Amniotic epithelial cell (primary cell): ENCODE measurements around the gene MMAB.
"Not testable (repeated sequence)": the region's sequence is repeated elsewhere in the genome, so short reads cannot be mapped to it uniquely, and the experiment has no call there.

Experiments
- DNase-seq: peaks from one replicate; pipeline ENCODE4 v3.0.0-alpha.2; 2010; ENCODE audit warnings: low read depth

Gene MMAB

GRCh38 chr12:109602132-109602531, 28.8 kb upstream of the MMAB start:
- DNase-seq = not testable (repeated sequence)

DNA sequence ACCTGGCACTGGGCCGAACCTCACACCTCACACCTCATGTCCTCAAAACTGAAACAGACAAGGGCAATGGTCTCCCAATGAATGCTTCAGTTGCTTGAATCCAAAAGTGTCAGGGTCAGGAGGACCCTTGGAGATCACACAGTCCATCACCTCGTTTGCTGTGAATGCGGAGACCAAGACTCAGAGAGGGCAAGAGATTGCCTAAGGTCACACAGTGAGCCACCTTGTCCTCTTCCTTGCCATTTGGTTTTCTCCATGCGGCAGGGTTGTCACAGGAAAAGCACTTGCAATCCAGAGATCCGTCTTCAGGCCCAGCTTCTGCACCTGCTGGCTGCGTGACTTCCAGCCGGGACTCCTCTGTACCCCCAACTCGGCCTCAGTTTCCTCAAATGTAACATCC, 28.3 kb upstream of the MMAB start:
- no peak for DNase-seq

GRCh38 chr12:109600995-109601394, 27.7 kb upstream of the MMAB start:
- DNase-seq = no peak

DNA sequence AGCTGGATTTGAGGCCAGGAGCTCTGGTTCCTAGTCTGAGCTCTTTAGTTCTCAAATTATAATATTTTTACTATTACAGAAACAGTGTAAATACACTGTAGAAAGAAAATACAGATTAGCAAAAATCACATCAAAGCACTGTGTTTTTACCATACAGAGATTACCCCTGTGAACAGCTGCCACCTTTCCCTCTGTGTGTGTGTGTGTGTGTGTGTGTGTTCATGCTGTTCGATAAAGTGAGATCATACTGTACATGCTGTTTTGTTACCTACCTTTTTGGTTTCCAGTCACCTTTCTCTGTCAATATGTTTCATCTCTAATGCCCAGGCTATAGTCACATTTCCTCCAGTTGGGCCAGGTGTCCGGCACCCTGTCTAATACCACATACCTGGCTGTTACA, 27.2 kb upstream of the MMAB start:
- DNase-seq = no peak

GRCh38 chr12:109599087-109599486, 25.8 kb upstream of the MMAB start:
- no peak for DNase-seq

GRCh38 chr12:109598428-109598854, 25.1 kb upstream of the MMAB start:
- DNase-seq = no peak

GRCh38 chr12:109597795-109598427, 24.6 kb upstream of the MMAB start:
- DNase-seq = peak; percentile 69

DNA sequence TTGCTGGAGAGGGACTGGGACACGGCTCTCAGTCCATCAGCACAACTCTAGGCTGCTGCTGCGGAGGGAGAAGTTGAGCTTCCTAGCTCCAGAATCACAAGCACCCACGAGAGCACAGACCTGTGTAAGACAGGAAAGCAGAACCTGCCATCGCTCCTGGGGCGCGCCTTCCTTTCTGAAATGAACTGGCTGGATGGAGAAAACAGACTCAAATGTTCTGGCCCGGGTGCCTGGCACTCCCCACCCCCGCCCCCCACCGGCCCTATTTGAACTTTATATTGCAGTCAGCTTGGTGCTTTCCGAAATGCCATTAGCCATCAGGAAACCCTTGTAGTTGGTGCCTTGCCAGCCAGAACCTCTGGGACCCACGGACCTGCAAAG, 24.1 kb upstream of the MMAB start:
- DNase-seq = no peak

- no peak for DNase-seq
Measured at GRCh38 chr12:109596418-109597244, 23.3 kb upstream of the MMAB start.

GRCh38 chr12:109595321-109595902, 22.1 kb upstream of the MMAB start:
- no peak for DNase-seq

DNA sequence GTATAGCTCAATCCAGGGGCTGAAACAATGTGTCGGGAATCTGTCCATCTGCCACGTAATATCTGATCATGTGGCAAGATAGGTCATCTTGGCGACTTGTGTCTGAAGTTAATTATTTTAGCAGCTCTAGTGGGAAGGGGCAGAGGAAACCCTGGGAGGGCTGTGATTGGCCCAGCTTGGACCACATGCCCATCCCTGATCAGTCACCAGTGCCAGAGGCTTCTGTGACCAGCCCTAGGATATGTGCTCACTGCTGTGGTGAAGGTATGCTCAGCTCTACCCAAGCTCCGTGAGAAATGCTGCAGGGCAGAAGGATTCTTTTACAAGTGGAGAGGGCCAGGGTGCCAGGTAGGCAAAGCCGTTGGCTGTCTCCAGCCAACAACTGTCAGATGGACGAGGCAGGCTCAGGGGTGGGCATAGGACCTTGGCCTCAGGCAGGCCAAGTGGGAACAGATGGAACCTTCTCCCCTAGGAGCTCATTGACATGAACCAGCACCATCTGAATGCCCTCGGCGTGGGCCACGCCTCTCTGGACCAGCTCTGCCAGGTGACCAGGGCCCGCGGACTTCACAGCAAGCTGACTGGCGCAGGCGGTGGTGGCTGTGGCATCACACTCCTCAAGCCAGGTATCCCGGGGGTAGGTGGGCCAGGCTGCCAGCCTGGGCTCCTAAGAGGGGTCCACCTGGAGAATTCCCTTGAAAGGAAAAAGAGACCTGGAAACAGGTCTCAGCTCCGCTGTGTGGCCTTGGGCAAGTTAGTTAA, 21.4 kb upstream of the MMAB start:
- no peak for DNase-seq

DNA sequence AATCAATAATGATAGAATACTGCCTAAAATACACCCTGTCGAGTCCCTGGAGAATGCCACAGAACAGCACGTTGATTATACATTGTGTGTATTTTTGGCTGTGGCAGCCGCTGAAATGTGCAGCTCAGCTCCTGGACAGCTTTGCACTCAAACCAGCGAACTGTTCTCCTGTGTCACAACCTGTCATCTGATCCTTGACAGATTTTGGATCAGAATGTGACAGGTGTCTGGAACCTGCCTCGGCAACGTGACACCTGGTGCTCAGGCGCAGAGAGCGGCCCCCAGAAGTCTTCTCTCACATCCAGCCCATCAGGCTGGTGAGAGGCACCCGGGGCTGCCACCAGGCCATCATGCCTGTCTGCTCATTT, 19.6 kb upstream of the MMAB start:
- no peak for DNase-seq

- no peak for DNase-seq
Measured at GRCh38 chr12:109592195-109592904, 19.0 kb upstream of the MMAB start.

DNA sequence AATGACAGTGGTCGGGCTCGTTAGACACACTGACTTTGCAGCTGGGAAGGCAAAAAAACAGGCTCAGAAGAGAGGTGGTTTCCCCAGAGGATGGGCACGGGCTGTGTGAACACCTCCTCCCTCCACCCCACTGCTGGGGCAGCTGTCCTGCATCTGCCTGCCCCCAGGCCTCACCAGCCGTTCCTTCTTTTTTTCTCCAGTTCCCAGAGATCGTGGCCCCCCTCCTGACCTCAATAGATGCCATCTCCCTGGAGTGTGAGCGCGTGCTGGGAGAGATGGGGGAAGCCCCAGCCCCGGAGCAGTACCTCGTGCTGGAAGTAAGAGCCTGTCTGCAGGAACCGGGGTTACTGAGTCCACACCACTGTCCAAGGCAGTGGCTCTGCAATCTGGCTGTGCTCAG, 17.7 kb upstream of the MMAB start:
- DNase-seq = no peak

DNA sequence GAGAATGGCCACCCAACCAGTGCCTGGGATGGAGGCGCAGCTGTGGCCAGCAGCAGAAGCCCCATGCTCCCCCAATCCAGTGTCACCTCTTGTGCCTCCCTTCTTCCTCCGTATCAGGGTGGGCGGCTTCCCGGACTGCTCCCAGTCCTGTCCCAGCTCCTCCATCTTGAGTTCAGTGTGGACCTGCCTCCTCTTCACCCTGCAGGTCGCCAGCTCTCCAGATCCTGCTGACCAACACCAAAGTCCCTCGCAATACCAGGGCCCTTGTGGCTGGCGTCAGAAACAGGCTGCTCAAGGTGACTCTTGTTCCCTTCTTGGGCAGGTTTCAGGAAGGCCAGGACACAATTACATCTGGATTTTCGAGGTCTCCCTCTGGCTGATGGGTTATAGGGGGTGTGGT, 17.3 kb upstream of the MMAB start:
- no peak for DNase-seq

- DNase-seq = no peak
Measured at GRCh38 chr12:109589691-109590245, 16.5 kb upstream of the MMAB start.

DNA sequence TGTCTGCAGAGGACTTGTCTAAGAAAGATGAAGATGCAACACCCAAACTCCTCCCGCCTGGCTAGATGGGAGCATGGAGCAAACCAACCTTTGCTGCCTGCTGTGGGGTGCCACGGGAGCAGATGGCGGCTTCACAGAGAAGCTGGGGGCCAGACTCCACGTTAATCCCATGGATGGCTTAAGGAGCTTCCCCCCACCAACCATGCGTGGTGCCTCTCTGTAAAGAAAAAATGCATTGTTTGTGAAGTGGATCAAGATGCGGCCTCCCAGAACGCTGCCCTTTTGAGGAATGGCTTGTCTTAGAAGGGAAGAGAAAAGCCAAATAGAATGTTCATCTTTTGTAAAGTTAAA, 15.9 kb upstream of the MMAB start:
- no peak for DNase-seq

DNA sequence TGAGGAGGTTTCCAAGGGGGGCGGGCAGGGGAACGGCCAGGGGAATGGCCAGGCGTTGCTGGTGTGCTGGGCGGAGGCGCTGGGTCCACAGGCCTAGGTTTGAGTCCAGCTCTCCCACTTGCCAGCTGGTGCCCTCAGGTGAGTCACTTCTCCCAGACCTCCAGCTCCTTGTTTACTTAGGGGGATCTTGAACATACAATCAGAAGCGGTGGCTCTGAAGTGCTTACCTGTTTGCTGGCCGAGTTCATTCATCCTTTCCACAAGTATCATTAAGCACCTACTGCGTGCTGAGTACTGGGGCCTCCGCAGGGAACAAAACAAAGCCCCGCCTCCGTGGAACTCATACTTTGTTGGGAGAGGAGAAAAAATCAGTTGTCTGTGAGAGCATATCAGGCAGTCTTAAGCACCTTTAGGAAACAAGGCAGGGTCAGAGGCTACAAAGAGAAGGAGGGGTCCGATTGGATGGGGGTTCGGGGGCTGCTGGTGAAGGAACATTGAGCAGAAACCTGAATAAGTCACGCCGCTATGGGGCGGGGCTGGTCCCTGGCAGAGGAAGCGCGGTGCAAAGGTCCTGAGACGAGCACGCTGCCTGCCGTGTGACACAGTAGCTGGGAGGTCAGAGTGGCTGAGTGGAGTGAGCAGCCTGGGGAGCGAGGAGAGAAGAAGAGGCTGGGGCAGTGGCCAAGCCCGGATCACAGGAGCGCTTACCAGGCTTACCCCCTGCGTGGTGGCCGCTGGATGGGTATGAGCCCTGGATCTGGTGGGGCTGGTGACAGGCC, 15.3 kb upstream of the MMAB start:
- no peak for DNase-seq

- no peak for DNase-seq
Measured at GRCh38 chr12:109587921-109588320, 14.6 kb upstream of the MMAB start.

GRCh38 chr12:109586385-109587296, 13.3 kb upstream of the MMAB start:
- DNase-seq = no peak
